ENCODE data around the gene LTO1. TPM values are rescaled to one million over a fixed set of nuclear protein-coding genes. Genes with fewer than 3 reads are reported as not detected.
A peak's percentile ranks its signal among the peaks of the same experiment; 100 is the strongest.

The LTO1 gene
- total and polyA plus RNA-seq, 2 of the 13 experiments (the other 11 are each of a cell fraction or from before 2014, with no cell fraction given), result 11.8 to 15.0 TPM

DNA sequence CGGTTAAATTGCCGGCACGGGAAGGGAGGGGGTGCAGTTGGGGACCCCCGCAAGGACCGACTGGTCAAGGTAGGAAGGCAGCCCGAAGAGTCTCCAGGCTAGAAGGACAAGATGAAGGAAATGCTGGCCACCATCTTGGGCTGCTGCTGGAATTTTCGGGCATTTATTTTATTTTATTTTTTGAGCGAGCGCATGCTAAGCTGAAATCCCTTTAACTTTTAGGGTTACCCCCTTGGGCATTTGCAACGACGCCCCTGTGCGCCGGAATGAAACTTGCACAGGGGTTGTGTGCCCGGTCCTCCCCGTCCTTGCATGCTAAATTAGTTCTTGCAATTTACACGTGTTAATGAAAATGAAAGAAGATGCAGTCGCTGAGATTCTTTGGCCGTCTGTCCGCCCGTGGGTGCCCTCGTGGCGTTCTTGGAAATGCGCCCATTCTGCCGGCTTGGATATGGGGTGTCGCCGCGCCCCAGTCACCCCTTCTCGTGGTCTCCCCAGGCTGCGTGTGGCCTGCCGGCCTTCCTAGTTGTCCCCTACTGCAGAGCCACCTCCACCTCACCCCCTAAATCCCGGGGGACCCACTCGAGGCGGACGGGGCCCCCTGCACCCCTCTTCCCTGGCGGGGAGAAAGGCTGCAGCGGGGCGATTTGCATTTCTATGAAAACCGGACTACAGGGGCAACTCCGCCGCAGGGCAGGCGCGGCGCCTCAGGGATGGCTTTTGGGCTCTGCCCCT lies 34.7 kb downstream of the LTO1 start (continued):
- 0 out of 2 replicates have a peak, but pooled peaks have one; percentile 4 for TF ChIP-seq ZKSCAN5 (CRISPR knock-in tag; IDR thresholded peaks at IDR 0.05)
- 0 out of 2 replicates have a peak, but pooled peaks have one; percentile 19 for TF ChIP-seq ZFP90 (CRISPR knock-in tag; IDR thresholded peaks at IDR 0.05; ENCODE audit: borderline replicate concordance)
- TF ChIP-seq, protein P1, sequence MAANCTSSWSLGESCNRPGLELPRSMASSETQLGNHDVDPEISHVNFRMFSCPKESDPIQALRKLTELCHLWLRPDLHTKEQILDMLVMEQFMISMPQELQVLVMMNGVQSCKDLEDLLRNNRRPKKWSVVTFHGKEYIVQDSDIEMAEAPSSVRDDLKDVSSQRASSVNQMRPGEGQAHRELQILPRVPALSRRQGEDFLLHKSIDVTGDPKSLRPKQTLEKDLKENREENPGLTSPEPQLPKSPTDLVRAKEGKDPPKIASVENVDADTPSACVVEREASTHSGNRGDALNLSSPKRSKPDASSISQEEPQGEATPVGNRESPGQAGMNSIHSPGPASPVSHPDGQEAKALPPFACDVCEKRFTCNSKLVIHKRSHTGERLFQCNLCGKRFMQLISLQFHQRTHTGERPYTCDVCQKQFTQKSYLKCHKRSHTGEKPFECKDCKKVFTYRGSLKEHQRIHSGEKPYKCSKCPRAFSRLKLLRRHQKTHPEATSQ (CRISPR knock-in tag; IDR thresholded peaks at IDR 0.05; ENCODE audit: borderline replicate concordance), result no peak
- TF ChIP-seq, protein P2, sequence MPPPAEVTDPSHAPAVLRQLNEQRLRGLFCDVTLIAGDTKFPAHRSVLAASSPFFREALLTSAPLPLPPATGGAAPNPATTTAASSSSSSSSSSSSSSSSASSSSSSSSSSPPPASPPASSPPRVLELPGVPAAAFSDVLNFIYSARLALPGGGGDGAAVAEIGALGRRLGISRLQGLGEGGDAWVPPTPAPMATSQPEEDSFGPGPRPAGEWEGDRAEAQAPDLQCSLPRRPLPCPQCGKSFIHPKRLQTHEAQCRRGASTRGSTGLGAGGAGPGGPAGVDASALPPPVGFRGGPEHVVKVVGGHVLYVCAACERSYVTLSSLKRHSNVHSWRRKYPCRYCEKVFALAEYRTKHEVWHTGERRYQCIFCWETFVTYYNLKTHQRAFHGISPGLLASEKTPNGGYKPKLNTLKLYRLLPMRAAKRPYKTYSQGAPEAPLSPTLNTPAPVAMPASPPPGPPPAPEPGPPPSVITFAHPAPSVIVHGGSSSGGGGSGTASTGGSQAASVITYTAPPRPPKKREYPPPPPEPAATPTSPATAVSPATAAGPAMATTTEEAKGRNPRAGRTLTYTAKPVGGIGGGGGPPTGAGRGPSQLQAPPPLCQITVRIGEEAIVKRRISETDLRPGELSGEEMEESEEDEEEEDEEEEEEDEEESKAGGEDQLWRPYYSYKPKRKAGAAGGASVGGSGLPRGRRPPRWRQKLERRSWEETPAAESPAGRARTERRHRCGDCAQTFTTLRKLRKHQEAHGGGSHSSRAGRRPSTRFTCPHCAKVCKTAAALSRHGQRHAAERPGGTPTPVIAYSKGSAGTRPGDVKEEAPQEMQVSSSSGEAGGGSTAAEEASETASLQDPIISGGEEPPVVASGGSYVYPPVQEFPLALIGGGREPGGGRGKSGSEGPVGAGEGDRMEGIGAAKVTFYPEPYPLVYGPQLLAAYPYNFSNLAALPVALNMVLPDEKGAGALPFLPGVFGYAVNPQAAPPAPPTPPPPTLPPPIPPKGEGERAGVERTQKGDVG (CRISPR knock-in tag; IDR thresholded peaks at IDR 0.05; ENCODE audit: borderline replicate concordance), result no peak
- TF ChIP-seq LCORL (IDR thresholded peaks at IDR 0.05), result no peak
- peak; percentile 77 for TF ChIP-seq LCORL (CRISPR knock-in tag; IDR thresholded peaks at IDR 0.05)
- no peak for TF ChIP-seq SOX6 (IDR thresholded peaks at IDR 0.05)
- no peak for TF ChIP-seq SOX6 (CRISPR knock-in tag; IDR thresholded peaks at IDR 0.05)
- TF ChIP-seq ZNF749 (CRISPR knock-in tag; IDR thresholded peaks at IDR 0.05; ENCODE audit: borderline replicate concordance), result peak; percentile 26; the same call in 1 of the 2 replicates
- 0 out of 2 replicates have a peak, but pooled peaks have one; percentile 7 for TF ChIP-seq ZFAT (CRISPR knock-in tag; conservative IDR thresholded peaks at IDR 0.05)
- TF ChIP-seq, protein P3, sequence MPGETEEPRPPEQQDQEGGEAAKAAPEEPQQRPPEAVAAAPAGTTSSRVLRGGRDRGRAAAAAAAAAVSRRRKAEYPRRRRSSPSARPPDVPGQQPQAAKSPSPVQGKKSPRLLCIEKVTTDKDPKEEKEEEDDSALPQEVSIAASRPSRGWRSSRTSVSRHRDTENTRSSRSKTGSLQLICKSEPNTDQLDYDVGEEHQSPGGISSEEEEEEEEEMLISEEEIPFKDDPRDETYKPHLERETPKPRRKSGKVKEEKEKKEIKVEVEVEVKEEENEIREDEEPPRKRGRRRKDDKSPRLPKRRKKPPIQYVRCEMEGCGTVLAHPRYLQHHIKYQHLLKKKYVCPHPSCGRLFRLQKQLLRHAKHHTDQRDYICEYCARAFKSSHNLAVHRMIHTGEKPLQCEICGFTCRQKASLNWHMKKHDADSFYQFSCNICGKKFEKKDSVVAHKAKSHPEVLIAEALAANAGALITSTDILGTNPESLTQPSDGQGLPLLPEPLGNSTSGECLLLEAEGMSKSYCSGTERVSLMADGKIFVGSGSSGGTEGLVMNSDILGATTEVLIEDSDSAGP (CRISPR knock-in tag; IDR thresholded peaks at IDR 0.05; ENCODE audit: borderline replicate concordance), result 0 out of 2 replicates have a peak, but pooled peaks have one; percentile 13
- TF ChIP-seq SALL2 (CRISPR knock-in tag; IDR thresholded peaks at IDR 0.05), result 0 out of 2 replicates have a peak, but pooled peaks have one; percentile 14
- TF ChIP-seq, protein P4, sequence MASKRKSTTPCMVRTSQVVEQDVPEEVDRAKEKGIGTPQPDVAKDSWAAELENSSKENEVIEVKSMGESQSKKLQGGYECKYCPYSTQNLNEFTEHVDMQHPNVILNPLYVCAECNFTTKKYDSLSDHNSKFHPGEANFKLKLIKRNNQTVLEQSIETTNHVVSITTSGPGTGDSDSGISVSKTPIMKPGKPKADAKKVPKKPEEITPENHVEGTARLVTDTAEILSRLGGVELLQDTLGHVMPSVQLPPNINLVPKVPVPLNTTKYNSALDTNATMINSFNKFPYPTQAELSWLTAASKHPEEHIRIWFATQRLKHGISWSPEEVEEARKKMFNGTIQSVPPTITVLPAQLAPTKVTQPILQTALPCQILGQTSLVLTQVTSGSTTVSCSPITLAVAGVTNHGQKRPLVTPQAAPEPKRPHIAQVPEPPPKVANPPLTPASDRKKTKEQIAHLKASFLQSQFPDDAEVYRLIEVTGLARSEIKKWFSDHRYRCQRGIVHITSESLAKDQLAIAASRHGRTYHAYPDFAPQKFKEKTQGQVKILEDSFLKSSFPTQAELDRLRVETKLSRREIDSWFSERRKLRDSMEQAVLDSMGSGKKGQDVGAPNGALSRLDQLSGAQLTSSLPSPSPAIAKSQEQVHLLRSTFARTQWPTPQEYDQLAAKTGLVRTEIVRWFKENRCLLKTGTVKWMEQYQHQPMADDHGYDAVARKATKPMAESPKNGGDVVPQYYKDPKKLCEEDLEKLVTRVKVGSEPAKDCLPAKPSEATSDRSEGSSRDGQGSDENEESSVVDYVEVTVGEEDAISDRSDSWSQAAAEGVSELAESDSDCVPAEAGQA (IDR thresholded peaks at IDR 0.05; ENCODE audit: low read depth), result no peak
- TF ChIP-seq, protein P4 (CRISPR knock-in tag; IDR thresholded peaks at IDR 0.05; ENCODE audit: borderline replicate concordance), result no peak
- TF ChIP-seq ZNF468 (CRISPR knock-in tag; IDR thresholded peaks at IDR 0.05), result no peak
- 0 out of 2 replicates have a peak, but pooled peaks have one; percentile 11 for TF ChIP-seq NFKB2 (CRISPR knock-in tag; IDR thresholded peaks at IDR 0.05; ENCODE audit: borderline replicate concordance)
- TF ChIP-seq ZNF792 (CRISPR knock-in tag; IDR thresholded peaks at IDR 0.05), result no peak

All from HepG2 (cell line).